Spleen (tissue), 11 donors: ENCODE measurements around the gene STAMBP. TPM values are rescaled to one million over a fixed set of nuclear protein-coding genes. Genes with fewer than 3 reads are reported as not detected.
A peak's percentile ranks its signal among the peaks of the same experiment; 100 is the strongest.

ENCODE experiments used
- DNase-seq: peaks from one replicate; pipeline ENCODE4 v3.0.0-alpha.2; 2020
- H3K27ac ChIP-seq, 8 donors: fragments of 200-600 bp; sonication (generic) in 7 of 8; 1 replicate in 4 of 8; 2 replicates in 4 of 8; pipeline versions ENCODE4 v1.5.0 to v1.8.0; 2016 to 2021; ENCODE audit warnings: inconsistent platforms in 4 of 8, mild to moderate bottlenecking in 4 of 8, moderate library complexity in 1 of 8
- H3K27me3 ChIP-seq, 7 donors: fragments of 200-600 bp; sonication (generic) in 6 of 7; replicated peaks in 1 of 7; 1 replicate in 4 of 7; 2 replicates in 3 of 7; pipeline versions ENCODE4 v1.5.0 to v1.8.0; 2016 to 2021; ENCODE audit warnings: inconsistent platforms in 3 of 7, mild to moderate bottlenecking in 1 of 7
- H3K36me3 ChIP-seq, 6 donors: fragments of 200-600 bp; sonication (generic) in 5 of 6; 1 replicate in 4 of 6; 2 replicates in 2 of 6; pipeline versions ENCODE4 v1.5.0 to v1.8.0; 2016 to 2021; ENCODE audit warnings: inconsistent platforms in 2 of 6
- H3K4me1 ChIP-seq, 6 donors: fragments of 200-600 bp; sonication (generic) in 5 of 6; 1 replicate in 3 of 6; 2 replicates in 3 of 6; pipeline versions ENCODE4 v1.5.0 to v1.8.0; 2016 to 2021; ENCODE audit warnings: inconsistent platforms in 3 of 6
- H3K4me3 ChIP-seq, 8 donors: fragments of 200-600 bp; sonication (generic) in 7 of 8; 1 replicate in 4 of 8; 2 replicates in 4 of 8; pipeline versions ENCODE4 v1.5.0 to v1.8.0; 2016 to 2021; ENCODE audit warnings: inconsistent platforms in 4 of 8, mild to moderate bottlenecking in 4 of 8, moderate library complexity in 2 of 8
- H3K9me3 ChIP-seq, 8 donors: fragments of 200-600 bp; sonication (generic) in 7 of 8; 1 replicate in 4 of 8; 2 replicates in 4 of 8; pipeline versions ENCODE4 v1.5.0 to v1.8.0; 2016 to 2021; ENCODE audit warnings: inconsistent platforms in 4 of 8
- POLR2A ChIP-seq, 3 donors: fragments of 450-650 bp; IDR thresholded peaks; one replicate each; pipeline ENCODE4 v1.5.1; 2017; ENCODE audit warnings: antibody characterized with exemption in 3 of 3, mild to moderate bottlenecking in 1 of 3
- POLR2AphosphoS5 ChIP-seq, 3 donors: sonication (generic); formaldehyde crosslinking; IDR thresholded peaks; one replicate each; pipeline ENCODE4 v1.5.1; 2017; ENCODE audit warnings: antibody characterized with exemption in 3 of 3
- WGBS, 5 donors: extraction: QIAGEN DNeasy Blood & Tissue Kit in 3 of 5; methylation state at CpG; one replicate each; pipeline versions ENCODE4 v1.1.5 to v1.1.7; 2013 to 2018; 5-methylcytosine and 5-hydroxymethylcytosine counted together
- intact Hi-C: fragments of 100-400 bp; cut with DNase I; formaldehyde crosslinking; loops from one replicate; pipeline ENCODE4 v1.15.0; 2023; ENCODE audit warnings: low total_unique reads
- polyA plus RNA-seq, 3 donors: library from polyadenylated mRNA; stranded (reverse); fragments of 200-250 nt; gene quantifications; one replicate each; pipeline ENCODE4 v1.2.1, GENCODE V29; 2013
- total RNA-seq, 7 donors: library from RNA; depleted of rRNA in 3 of 7; stranded (reverse); fragments of >200 nt in 3 of 7; fragmentation: NEBNext Ultra II Directional in 4 of 7; extraction: Animal tissue kit (Norgen Biotek cat#: 25700) in 4 of 7; gene quantifications; one replicate each; pipeline versions ENCODE4 v1.1.0 to v1.2.1, GENCODE V29; 2016 to 2021
- TF ChIP-seq, protein P1 (sequence below), 11 experiments: fragments of 200-600 bp in 7 of 11; fragments of 450-650 bp in 4 of 11; sonication (generic) in 4 of 11; IDR thresholded peaks in 8 of 11; conservative IDR thresholded peaks in 3 of 11; 1 replicate in 7 of 11; 2 replicates in 4 of 11; pipeline versions ENCODE4 v1.4.0 to v1.8.0; 2016 to 2021; ENCODE audit warnings: antibody characterized with exemption in 11 of 11, inconsistent platforms in 4 of 11, mild to moderate bottlenecking in 1 of 11
- donor health status: healthy with polysubstance abuse.
- donor health status: DM: no; HTN: no; CAD: no; lungs with moderate emphysema.
- donor health status: DM: no; HTN: no; CAD: no.
- donor health status: Bipolar disorder and iron deficiency.
- donor health status: healthy.
- donor health status: DM: no; HTN: no; CAD: no.
- donor health status: DM: yes; HTN: yes; CAD: no.

Gene STAMBP
- total and polyA plus RNA-seq, 10 donors = 19.5 to 35.1 (median 28.1) TPM

DNA sequence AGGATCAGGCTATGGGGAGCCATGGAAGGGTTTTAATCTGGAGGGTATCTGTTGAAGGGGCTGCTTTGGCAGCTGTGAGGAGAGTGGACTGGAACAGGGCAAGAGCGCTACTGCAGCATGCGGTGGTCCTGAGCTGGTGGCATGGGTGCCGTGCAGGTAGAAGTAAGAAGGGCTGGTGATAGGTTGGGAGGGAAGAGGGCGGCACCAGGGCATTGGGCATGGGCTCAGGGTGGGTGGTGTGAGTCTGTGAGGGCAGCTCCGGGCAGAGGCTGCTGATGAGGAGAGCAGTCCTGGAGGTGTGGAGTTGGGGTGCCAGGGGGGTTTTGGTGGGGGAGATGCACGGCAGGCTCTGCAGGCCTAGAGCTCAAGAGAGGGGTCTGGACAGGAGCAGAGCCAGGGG is 66.1 kb downstream of the STAMBP start:
- TF ChIP-seq POLR2AphosphoS5 (IDR thresholded peaks at IDR 0.05) = no peak
- TF ChIP-seq, protein P1, sequence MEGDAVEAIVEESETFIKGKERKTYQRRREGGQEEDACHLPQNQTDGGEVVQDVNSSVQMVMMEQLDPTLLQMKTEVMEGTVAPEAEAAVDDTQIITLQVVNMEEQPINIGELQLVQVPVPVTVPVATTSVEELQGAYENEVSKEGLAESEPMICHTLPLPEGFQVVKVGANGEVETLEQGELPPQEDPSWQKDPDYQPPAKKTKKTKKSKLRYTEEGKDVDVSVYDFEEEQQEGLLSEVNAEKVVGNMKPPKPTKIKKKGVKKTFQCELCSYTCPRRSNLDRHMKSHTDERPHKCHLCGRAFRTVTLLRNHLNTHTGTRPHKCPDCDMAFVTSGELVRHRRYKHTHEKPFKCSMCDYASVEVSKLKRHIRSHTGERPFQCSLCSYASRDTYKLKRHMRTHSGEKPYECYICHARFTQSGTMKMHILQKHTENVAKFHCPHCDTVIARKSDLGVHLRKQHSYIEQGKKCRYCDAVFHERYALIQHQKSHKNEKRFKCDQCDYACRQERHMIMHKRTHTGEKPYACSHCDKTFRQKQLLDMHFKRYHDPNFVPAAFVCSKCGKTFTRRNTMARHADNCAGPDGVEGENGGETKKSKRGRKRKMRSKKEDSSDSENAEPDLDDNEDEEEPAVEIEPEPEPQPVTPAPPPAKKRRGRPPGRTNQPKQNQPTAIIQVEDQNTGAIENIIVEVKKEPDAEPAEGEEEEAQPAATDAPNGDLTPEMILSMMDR (IDR thresholded peaks at IDR 0.05 in 8 of 11, conservative IDR thresholded peaks at IDR 0.05 in 3 of 11) = no peak
- no peak for TF ChIP-seq POLR2A (IDR thresholded peaks at IDR 0.05)
- Histone ChIP-seq H3K9me3 (no peaks in the 10 kb centered on the region), H3K27me3 (no peaks in the 10 kb centered on the region), H3K4me1 (peaks cover 0 to 13% (median 0%) of the 10 kb centered on the region in 6 donors), H3K36me3 (no peaks in the 10 kb centered on the region), H3K4me3 (no peak overlapping the region), H3K27ac (no peak overlapping the region)
- WGBS, 5 donors = 81 to 91% (median 82%) methylated on average over 6 of the region's 6 CpGs
- DNase-seq = no peak
- intact Hi-C loops = no loop called here

DNA sequence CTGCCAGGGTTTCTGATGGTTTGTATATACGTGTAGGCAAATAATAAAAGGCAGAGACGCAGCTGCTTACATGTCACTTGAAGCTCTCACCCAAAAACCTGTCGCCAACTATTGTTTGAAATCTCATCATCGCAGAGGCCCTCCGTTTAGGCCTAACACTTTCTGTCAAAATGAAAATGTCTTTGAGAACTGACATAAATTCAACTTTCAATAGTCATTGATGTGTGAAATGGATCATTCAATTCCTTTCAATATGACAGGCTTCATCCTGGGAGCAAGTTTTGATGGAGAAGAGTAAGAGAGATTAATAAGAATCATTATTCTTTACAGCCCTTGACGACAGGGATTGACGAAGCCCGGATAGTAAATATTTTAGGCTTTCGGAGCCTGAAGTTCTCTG is 66.7 kb downstream of the STAMBP start:
- no peak for DNase-seq
- Histone ChIP-seq H3K4me1 (peaks cover 0 to 13% (median 0%) of the 10 kb centered on the region in 6 donors), H3K27me3 (no peaks in the 10 kb centered on the region), H3K9me3 (no peaks in the 10 kb centered on the region), H3K27ac (no peak overlapping the region), H3K36me3 (no peaks in the 10 kb centered on the region), H3K4me3 (no peak overlapping the region)
- TF ChIP-seq POLR2AphosphoS5 (IDR thresholded peaks at IDR 0.05) (no peak), POLR2A (IDR thresholded peaks at IDR 0.05) (no peak)
- TF ChIP-seq, protein P1 (IDR thresholded peaks at IDR 0.05 in 8 of 11, conservative IDR thresholded peaks at IDR 0.05 in 3 of 11) = no peak
- 76 to 90% (median 80%) methylated on average over 9 of the region's 9 CpGs for WGBS, 5 donors
- intact Hi-C loops = no loop called here

DNA sequence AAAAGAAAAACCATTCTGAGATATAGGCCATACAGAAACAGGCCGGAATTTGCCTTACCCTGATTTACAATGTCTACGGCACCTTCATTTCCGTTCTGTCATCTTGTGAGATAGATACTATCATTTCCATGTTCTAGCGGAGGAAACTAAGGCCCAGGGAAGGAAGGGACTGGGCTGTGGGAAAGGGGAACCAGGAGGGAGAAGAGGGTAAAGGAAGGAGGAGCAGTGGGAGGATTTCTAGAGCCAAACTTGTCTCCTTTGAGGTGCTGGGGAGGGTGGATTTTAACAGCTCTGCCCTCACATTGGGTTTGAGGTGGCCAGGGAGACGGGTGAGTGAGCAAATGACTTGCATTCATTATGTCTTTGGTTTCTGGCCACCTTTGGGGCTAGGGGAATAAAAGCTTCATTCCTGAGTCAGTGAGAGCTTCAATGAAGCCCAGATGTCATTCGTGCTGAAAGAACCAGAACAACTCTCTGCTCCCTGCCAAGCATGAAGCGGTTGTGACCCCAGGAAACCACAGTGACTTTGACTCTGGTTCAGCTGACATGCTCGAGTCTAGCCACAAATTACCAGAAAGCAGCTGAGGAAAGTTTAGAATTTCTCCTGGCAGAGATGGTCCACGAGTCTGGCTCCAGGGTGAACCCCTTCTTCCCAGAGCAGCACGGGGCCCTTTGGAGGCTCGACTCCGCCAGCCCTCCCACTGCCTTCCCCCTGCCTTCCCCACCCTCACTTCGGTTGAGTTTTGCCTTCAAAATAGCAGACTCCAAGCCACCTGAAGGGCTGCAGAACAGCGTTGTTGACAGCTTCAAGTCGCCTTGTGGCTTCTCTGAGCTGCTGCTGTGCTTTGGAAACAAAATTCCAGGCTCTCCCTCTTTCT is 67.8 kb downstream of the STAMBP start:
- TF ChIP-seq POLR2A (IDR thresholded peaks at IDR 0.05) (no peak), POLR2AphosphoS5 (IDR thresholded peaks at IDR 0.05) (no peak)
- TF ChIP-seq, protein P1 (IDR thresholded peaks at IDR 0.05 in 8 of 11, conservative IDR thresholded peaks at IDR 0.05 in 3 of 11) = no peak
- intact Hi-C loops = no loop called here
- Histone ChIP-seq H3K4me1 (peaks cover 0 to 13% (median 0%) of the 10 kb centered on the region in 6 donors), H3K27ac (peak overlapping the region in 1 of 8 donors; percentile 7), H3K4me3 (no peak overlapping the region), H3K9me3 (no peaks in the 10 kb centered on the region), H3K27me3 (no peaks in the 10 kb centered on the region), H3K36me3 (no peaks in the 10 kb centered on the region)
- 29 to 49% (median 37%) methylated on average over 15 of the region's 15 CpGs for WGBS, 5 donors
- no peak for DNase-seq

DNA sequence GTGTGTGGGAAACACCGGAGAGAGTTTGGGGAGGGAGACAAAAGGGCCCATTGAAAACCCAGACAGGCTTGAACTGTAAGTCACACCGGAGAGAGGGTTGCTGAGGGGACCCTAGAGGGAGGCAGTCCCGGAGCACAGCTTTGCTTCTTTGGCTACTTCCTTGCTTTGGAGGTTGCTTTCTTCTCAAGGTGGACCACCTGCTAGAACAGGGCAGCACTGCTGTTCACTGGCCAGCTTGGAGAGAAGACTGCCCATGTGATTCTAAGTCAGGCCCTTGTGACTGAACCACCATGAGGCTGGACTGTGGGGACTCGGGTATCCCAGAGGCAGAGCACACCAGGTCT is 68.5 kb downstream of the STAMBP start:
- no peak for DNase-seq
- intact Hi-C loops = no loop called here
- Histone ChIP-seq H3K4me3 (no peak overlapping the region), H3K4me1 (peaks cover 0 to 13% (median 0%) of the 10 kb centered on the region in 6 donors), H3K27me3 (no peaks in the 10 kb centered on the region), H3K9me3 (no peaks in the 10 kb centered on the region), H3K36me3 (no peaks in the 10 kb centered on the region), H3K27ac (peak overlapping the region in 1 of 8 donors; percentile 7)
- TF ChIP-seq POLR2A (IDR thresholded peaks at IDR 0.05) (no peak), POLR2AphosphoS5 (IDR thresholded peaks at IDR 0.05) (no peak)
- TF ChIP-seq, protein P1 (IDR thresholded peaks at IDR 0.05 in 8 of 11, conservative IDR thresholded peaks at IDR 0.05 in 3 of 11) = no peak
- 63 to 90% (median 82%) methylated on average over 2 to 4 of the region's 4 CpGs for WGBS, 5 donors
